Measurements from ENCODE around the gene MGLL. TPM values are rescaled to one million over a fixed set of nuclear protein-coding genes. Genes with fewer than 3 reads are reported as not detected.
"Not testable (repeated sequence)": the region's sequence is repeated elsewhere in the genome, so short reads cannot be mapped to it uniquely, and the experiment has no call there.

Gene MGLL
- total RNA-seq, 6 experiments from 2014 or later, result 97.0 to 168 (median 115) TPM

- H3K27ac ChIP-seq, result no peak overlapping the region
Measured at GRCh38 chr3:127708837-127709236, 113.5 kb downstream of the MGLL start.

GRCh38 chr3:127707851-127708411, 114.4 kb downstream of the MGLL start:
- H3K4me3 ChIP-seq, result no peak overlapping the region
- no peak overlapping the region for H3K27ac ChIP-seq
- H3K36me3 ChIP-seq, result peaks cover 0 to 6% (median 3%) of the 10 kb centered on the region in 4 donors
- ATAC-seq (no peak), DNase-seq (peak; percentile 11 to 35 (median 21))
- H3K27me3 ChIP-seq, result no peaks in the 10 kb centered on the region
- H3K9me3 ChIP-seq, result no peaks in the 10 kb centered on the region
- WGBS (ENCODE audit: insufficient coverage, low coverage, low lambda C conversion rate, missing lambda C conversion rate), result 85% methylated on average over 10 of the region's 13 CpGs
- intact Hi-C loops (cut with DNase I), result loop anchor here in 1 of 2 donors (10.0 kb wide), 1 partner anchor 107 kb away; no protein-coding TSS in a partner anchor
- peaks cover 0 to 5% (median under 1%) of the 10 kb centered on the region in 4 donors for H3K4me1 ChIP-seq
- TF ChIP-seq POLR2A (IDR thresholded peaks at IDR 0.05) (no peak), CTCF (IDR thresholded peaks at IDR 0.05) (no peak)

More at GRCh38 chr3:127708837-127709236, 113.5 kb downstream of the MGLL start:
- Histone ChIP-seq H3K4me1 (no peaks in the 10 kb centered on the region), H3K4me3 (no peak overlapping the region), H3K9me3 (no peaks in the 10 kb centered on the region), H3K36me3 (peaks cover 0 to 6% (median 3%) of the 10 kb centered on the region in 4 donors), H3K27me3 (no peaks in the 10 kb centered on the region)
- DNase-seq, result no peak
- 79% methylated on average over 2 of the region's 2 CpGs for WGBS (ENCODE audit: insufficient coverage, low coverage, low lambda C conversion rate, missing lambda C conversion rate)
- no peak for ATAC-seq
- intact Hi-C loops (cut with DNase I), result loop anchor here in 1 of 2 donors (10.0 kb wide), 1 partner anchor 106 kb away; no protein-coding TSS in a partner anchor
- TF ChIP-seq POLR2A (IDR thresholded peaks at IDR 0.05) (no peak), CTCF (IDR thresholded peaks at IDR 0.05) (no peak)

- DNase-seq (peak; percentile 15 to 39 (median 36)), ATAC-seq (no peak)
- no peaks in the 10 kb centered on the region for H3K27me3 ChIP-seq
- H3K27ac ChIP-seq, result no peak overlapping the region
- peaks cover 0 to 6% (median 3%) of the 10 kb centered on the region in 4 donors for H3K36me3 ChIP-seq
- WGBS (ENCODE audit: insufficient coverage, low coverage, low lambda C conversion rate, missing lambda C conversion rate), result 70% methylated on average over 2 of the region's 16 CpGs
- H3K4me3 ChIP-seq, result no peak overlapping the region
- intact Hi-C loops (cut with DNase I), result loop anchor here in 1 of 2 donors (10.0 kb wide), 1 partner anchor 108 kb away; no protein-coding TSS in a partner anchor
- TF ChIP-seq POLR2A (IDR thresholded peaks at IDR 0.05), result no peak
- TF ChIP-seq CTCF (IDR thresholded peaks at IDR 0.05), result no peak
- H3K9me3 ChIP-seq, result no peaks in the 10 kb centered on the region
- H3K4me1 ChIP-seq, result peaks cover 0 to 16% (median 6%) of the 10 kb centered on the region in 4 donors
Measured at GRCh38 chr3:127706785-127707351, 115.4 kb downstream of the MGLL start.

- TF ChIP-seq POLR2A (IDR thresholded peaks at IDR 0.05), result no peak
- no peak for TF ChIP-seq CTCF (IDR thresholded peaks at IDR 0.05)
- Histone ChIP-seq H3K27me3 (no peaks in the 10 kb centered on the region), H3K4me1 (peaks cover 0 to 21% (median 8%) of the 10 kb centered on the region in 4 donors), H3K4me3 (no peak overlapping the region), H3K9me3 (no peaks in the 10 kb centered on the region), H3K27ac (no peak overlapping the region), H3K36me3 (peaks cover 0 to 6% (median 3%) of the 10 kb centered on the region in 4 donors)
- 94% methylated on average over 3 of the region's 7 CpGs for WGBS (ENCODE audit: insufficient coverage, low coverage, low lambda C conversion rate, missing lambda C conversion rate)
- intact Hi-C loops (cut with DNase I), result loop anchor here in 1 of 2 donors (10.0 kb wide), 1 partner anchor 108 kb away; no protein-coding TSS in a partner anchor
- ATAC-seq (no peak), DNase-seq (peak; percentile 10 to 42 (median 31))
Measured at GRCh38 chr3:127706312-127706711, 116.0 kb downstream of the MGLL start.

- not testable (repeated sequence) for H3K36me3 ChIP-seq, H3K27ac ChIP-seq, H3K27me3 ChIP-seq, H3K4me3 ChIP-seq, H3K9me3 ChIP-seq, ATAC-seq
- 92% methylated on average over 4 of the region's 4 CpGs for WGBS (ENCODE audit: insufficient coverage, low coverage, low lambda C conversion rate, missing lambda C conversion rate)
- peak in 2 of 3 donors; percentile 1 to 12 for DNase-seq
- intact Hi-C loops (cut with DNase I), result loop anchor here in 1 of 2 donors (10.0 kb wide), 1 partner anchor 110 kb away; no protein-coding TSS in a partner anchor
- H3K4me1 ChIP-seq, result peaks cover 0 to 36% (median 8%) of the 10 kb centered on the region in 4 donors
Measured at GRCh38 chr3:127704840-127705239, 117.5 kb downstream of the MGLL start.

Measured in right lobe of liver (tissue), 6 donors.